Endometrial microvascular endothelial cells (primary cell): ENCODE measurements around the gene MORC4. TPM values are rescaled to one million over a fixed set of nuclear protein-coding genes. Genes with fewer than 3 reads are reported as not detected.
"Not testable (repeated sequence)": the region's sequence is repeated elsewhere in the genome, so short reads cannot be mapped to it uniquely, and the experiment has no call there.

ENCODE experiments used
- in situ Hi-C: cut with HindIII; loops from 2 replicates; pipeline ENCODE4 v1.10.0; 2017; ENCODE audit warnings: low sequenced_read_pairs, low pct_unique_long_range_greater_than_20kb; ENCODE audit errors: inconsistent ontology term
- total RNA-seq: library from RNA; depleted of rRNA; stranded (reverse); fragments of >200 nt; gene quantifications from one replicate; pipeline ENCODE4 v1.2.3, GENCODE V29; 2015; ENCODE audit errors: inconsistent ontology term

MORC4 gene
- total RNA-seq = 9.5 TPM

GRCh38 chrX:107000013-107000515 lies at the start of gene MORC4:
MORC4 (minus strand) TSS chrX:107000212; CDS start chrX:106999969, 243 bp downstream.
- in situ Hi-C loops = no loop called here

GRCh38 chrX:107047622-107048021 lies 47.6 kb upstream of the MORC4 start:
- in situ Hi-C loops = no loop called here

GRCh38 chrX:107029752-107030151 lies 29.7 kb upstream of the MORC4 start:
- in situ Hi-C loops = no loop called here

GRCh38 chrX:107025545-107025944 lies 25.5 kb upstream of the MORC4 start:
- in situ Hi-C loops = no loop called here

DNA sequence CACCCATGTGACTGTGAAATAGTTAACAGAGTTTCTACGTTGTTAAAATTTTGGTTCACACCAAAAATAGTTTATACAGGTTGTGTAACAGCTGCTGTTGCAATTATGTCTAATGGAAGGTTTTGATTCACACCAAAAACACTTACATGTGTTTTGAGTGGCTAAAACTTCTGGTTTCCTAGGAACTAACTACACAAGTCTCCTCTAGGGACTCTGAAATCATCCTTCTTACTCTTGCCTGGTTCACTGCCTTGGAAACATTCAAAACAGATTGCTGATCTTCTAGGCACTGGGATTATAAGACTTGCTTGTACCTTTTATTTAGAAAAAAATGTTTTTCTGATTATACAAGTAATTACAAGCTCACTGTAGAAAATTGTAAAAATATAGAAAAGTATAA lies 14.9 kb upstream of the MORC4 start:
- in situ Hi-C loops = no loop called here

DNA sequence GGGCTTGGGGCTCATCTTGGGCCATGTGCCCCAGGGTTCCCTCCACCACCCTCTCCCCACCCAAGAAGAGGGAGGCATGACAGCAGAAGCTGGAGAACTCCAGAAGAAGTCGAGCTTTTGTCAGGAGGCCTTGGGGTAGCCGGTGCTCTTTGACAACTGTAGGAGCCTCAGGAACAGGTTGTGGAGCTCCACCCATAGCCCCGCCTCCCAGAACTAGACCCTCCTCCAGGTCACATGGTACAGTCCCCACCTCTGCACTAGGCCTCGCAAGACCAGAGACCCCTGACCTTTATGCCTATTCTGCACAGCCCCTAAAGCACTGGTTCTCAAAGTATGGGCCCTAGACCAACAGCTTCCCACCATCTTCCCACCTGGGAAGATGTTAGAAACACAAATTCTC lies 8.0 kb upstream of the MORC4 start:
- in situ Hi-C loops = no loop called here

DNA sequence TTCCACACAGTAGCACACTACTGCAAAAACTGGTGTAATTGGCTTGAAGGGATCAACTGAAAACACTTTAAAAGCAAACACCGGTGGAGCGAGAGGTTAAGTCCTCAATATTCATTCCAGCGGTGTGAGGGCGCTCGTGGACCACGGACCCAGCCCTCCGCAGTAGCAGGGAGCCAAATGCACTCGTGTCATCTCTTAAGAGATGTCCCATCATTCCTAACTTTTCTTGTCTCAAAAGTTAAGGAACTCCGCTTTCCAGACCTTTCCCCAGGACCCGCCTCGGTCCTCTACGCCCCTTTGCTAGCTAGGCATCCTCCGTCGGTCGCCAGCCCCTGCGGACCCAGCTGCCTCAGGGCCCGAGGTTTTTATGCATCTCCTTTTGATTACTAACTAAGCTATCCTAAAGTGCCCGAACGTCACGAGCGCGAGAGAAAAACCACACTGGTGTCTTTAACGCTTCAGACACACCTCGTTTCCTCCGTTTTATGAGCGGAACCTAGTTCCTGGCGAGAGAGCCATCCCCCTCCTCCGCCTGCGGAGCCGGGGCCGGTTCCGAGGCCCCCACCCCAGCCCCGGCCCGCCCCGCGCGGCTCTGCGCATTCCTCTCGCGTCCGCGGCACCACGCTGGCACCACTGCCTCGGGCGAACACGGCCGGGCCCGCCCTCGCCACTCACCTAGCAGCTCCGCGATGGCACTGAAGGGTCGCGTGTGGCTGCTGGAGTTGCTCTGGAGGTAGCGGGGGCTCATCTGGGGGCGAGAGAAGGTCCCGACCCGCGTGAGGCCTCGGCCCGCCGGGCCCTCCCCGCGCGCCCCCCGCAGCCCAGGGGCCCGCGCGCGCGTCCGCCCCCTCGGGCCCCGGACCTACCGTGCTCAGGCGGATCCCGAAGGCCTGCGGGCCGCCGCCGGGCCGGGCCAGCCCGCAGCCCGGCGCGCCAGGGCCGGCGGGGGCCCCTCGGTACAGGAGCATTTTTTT lies 723 bp downstream of the MORC4 start:
- in situ Hi-C loops = no loop called here

DNA sequence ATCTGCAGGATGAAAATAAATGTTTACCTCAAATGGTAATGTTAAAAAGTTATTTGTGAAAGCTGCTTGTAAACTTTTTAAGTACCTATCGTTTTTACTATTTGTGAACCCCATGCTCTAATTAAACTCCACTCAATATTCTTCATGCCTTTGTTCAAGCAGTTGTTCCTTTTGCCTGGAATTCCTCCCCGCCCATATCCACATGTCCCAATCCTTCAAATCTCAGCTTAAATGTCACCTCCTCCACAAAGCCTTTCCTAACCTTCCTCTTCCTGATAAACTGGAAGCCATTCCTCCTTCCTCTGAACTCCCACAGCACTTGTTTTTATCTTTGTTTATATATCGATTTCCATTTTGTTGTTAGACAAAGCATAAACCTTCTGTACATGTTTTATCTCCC lies 2.4 kb downstream of the MORC4 start:
- in situ Hi-C loops = no loop called here

DNA sequence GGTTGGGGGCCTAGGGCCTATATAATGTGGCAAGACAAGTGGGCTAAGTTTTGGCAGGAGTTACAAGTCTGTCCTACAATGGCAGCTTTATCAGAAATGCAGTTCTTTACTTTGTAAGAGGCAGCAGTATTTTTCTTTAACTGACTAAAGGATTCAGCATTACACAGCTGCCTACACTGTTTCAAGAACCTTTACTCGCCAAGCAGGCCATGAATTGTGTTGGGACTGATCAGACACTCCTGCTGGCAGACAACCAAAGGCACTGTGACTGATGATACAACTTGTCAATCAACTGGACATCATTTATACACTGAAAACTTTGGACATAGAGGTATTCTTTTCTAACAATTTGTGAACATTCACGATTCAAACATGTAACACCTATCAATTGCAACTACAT lies 4.3 kb downstream of the MORC4 start:
- in situ Hi-C loops = no loop called here

DNA sequence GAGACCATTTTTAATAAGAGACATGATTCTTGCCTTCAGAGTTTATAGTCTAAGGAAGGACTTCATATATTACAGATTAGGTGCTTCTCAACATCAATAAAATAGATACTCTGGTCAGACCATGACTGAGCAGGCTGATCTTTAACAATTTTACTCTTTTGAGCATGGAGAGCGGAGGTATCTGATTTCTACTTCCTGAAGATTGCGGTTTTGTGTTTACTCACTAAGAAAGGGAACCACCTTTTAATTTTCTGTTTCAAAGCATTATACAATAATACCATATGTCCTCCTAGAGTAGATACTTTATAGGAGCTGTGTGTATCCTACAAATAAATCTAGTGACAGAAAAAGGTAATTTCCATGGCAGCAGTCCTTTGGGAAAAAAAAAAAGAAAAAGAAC lies 12.5 kb downstream of the MORC4 start:
- in situ Hi-C loops = no loop called here

- in situ Hi-C loops = no loop called here
These were observed 18.9 kb downstream of the MORC4 start for GRCh38 chrX:106980952-106981626.

- in situ Hi-C loops = no loop called here
These were observed 23.6 kb downstream of the MORC4 start for GRCh38 chrX:106976416-106976815.

DNA sequence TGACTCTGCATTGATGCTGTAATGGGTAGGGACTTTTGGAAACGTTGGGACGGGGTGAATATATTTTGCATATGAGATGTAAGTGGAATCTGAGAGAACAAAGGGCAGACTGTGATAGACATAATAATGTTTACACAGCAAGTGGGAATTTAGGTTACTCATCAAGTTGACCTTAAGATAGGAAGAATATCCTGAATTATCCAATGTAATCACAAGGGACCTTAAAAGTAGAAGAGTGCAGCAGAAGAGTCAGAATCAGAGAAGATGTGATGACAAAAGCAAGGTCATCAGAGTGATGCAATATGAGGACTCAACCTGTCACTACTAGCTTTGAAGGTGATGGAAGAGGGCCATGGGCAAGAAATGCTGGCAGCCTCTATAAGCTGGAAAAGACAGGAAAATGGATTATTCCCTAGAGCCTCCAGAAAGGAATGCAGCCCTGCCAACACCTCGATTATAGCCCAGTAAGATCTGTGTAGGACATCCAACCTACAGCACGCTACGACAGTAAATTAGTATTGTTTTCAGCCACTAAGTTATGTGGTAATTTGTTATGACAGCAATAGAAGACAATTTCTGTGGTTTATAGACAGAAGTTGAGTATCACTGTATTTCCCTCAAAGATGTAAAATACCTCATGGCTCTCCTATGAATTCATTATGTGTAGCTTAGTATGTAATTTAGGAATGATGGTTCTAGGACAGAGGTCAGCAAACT lies 26.4 kb downstream of the MORC4 start:
- in situ Hi-C loops = no loop called here

GRCh38 chrX:106972896-106973295 lies 27.1 kb downstream of the MORC4 start:
- in situ Hi-C loops = no loop called here

GRCh38 chrX:106966547-106966946 lies 33.5 kb downstream of the MORC4 start:
- in situ Hi-C loops = not testable (repeated sequence)

- in situ Hi-C loops = no loop called here
These were observed 35.7 kb downstream of the MORC4 start for GRCh38 chrX:106964290-106964689.

DNA sequence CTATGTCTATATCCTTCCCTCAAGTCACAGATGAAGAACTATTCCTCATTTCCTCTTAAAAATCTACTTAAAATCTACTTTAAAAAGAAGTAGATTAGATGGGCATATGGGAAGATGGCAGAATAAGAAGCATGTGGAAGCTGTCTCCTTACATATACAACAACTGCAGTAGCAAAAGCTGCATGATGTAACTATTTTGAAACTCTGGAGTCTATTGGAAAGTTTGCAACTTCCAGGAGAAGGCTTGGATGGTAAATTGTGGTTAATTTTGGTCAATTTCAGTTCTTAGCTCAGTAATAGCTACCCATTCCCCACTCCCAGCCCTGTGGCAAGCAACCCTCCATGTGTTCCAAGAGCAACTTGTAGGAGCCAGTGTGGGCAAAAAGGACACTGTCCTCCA lies 36.9 kb downstream of the MORC4 start:
- in situ Hi-C loops = no loop called here

GRCh38 chrX:106959901-106960300 lies 40.1 kb downstream of the MORC4 start:
- in situ Hi-C loops = no loop called here

DNA sequence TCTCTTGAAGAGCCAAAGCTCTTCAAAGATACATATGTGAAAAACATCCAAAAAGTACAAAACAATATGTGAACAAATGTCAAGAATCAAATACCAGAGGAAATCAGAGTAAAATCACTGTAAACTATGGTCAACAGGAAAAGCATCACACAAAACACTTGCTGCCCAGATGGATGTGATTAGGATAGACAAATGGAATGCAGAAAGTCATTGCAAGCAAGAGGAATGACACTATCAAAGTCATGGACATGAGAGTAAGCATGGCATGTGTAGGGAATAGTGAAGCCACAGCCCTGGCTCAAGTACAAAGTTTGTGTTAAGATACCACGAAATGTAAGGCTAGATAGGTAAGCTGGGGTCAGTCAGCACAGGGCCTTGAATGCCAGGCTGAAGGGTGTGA lies 42.2 kb downstream of the MORC4 start:
- in situ Hi-C loops = no loop called here
